Adipose tissue (tissue), 3 donors: Measurements from ENCODE around the gene HEATR1. TPM values are rescaled to one million over a fixed set of nuclear protein-coding genes. Genes with fewer than 3 reads are reported as not detected.
"Not testable (repeated sequence)": the region's sequence is repeated elsewhere in the genome, so short reads cannot be mapped to it uniquely, and the experiment has no call there.

Source experiments
- H3K27ac ChIP-seq: one replicate; pipeline ENCODE4 v1.5.1; 2013; ENCODE audit warnings: low read depth, low read length
- WGBS, 3 donors: extraction: QIAGEN DNeasy Blood & Tissue Kit; methylation state at CpG; one replicate each; pipeline ENCODE4 v1.1.7; 2013; 5-methylcytosine and 5-hydroxymethylcytosine counted together
- polyA plus RNA-seq, 3 donors: library from polyadenylated mRNA; stranded (reverse); fragments of 200-250 nt; gene quantifications; one replicate each; pipeline ENCODE4 v1.2.3, GENCODE V29; 2013
- donor health status: healthy with polysubstance abuse.
- donor health status: Bipolar disorder and iron deficiency.
- donor health status: healthy.

Gene HEATR1
- polyA plus RNA-seq, 3 donors, result 4.8 to 8.6 (median 6.0) TPM

- 0 to 3% (median 1%) methylated on average over 34 to 35 of the region's 35 CpGs for WGBS, 3 donors
These were observed 80.6 kb downstream of the HEATR1 start, which contains the start of gene LGALS8 for GRCh38 chr1:236523704-236524141. TSS of gene LGALS8 (plus strand) at chr1:236523982. CDS start at chr1:236526071, 2,089 bp downstream.

DNA sequence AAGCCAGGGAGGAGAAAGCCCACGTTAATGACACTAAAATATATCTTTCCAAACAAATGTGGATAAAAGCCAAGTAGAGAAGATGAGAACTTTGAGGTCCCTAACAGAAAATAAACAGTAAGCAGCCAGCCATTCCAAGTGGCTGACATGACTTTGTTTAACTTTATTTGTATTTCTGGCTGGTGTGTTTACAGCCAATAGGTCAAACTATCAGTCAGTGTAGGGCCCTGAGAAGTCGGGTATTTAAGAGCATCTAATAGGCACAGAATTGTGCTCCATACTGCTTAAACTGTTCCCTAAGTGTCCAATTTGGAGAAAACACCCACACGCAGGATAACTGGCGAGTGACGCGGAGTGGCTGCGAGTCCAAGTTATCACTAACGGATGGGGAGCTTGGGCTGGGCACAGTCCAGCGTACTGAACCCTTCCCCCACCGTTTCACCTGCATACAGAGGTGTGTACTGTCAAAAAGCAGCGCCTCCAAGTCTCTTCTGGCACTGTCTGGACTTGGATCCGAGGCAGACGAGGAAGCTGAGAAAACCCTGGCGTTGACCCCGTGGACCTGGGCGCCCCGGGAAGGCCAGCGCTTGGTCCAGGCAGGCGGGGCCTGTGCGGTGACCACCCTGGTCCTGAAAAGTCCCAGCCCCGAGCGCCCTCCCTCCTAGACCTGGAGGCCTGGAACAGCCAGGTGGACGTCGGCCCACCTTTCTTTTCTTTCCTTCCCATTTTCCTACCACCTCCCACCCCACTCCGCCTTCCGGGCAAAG lies 81.2 kb downstream of the HEATR1 start:
- WGBS, 3 donors, result 7 to 21% (median 19%) methylated on average over 24 to 26 of the region's 26 CpGs

More at GRCh38 chr1:236523704-236524141, 80.6 kb downstream of the HEATR1 start, which contains the start of gene LGALS8:
- peak within 1 kb of the TSS; percentile 70 for H3K27ac ChIP-seq

GRCh38 chr1:236520445-236521005 lies 83.8 kb downstream of the HEATR1 start:
- no peak overlapping the region for H3K27ac ChIP-seq
- WGBS, 3 donors, result 70 to 78% (median 76%) methylated on average over 4 of the region's 4 CpGs

More for the DNA sequence above, 81.2 kb downstream of the HEATR1 start:
- H3K27ac ChIP-seq, result no peak overlapping the region

DNA sequence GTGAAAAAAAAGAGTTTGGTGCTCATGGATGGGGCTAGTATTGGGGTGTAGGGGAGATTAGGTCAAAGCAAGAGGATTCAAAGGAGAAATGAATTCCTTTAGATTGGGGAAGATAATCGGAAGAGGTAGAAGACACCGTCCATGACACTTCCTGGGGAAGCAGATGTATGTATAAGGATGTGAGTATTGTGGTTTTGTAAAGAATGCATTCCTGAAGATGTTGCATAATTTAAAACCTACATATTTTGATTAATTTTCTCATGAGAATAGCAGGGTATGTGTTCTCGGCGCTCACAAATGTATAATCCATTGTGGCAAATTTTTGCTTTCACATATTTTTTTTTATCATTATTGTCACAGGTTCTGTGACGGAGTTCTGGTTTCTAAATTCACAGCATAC lies 86.0 kb downstream of the HEATR1 start:
- no peak overlapping the region for H3K27ac ChIP-seq
- WGBS, 3 donors, result 52 to 83% (median 57%) methylated on average over 5 of the region's 5 CpGs

DNA sequence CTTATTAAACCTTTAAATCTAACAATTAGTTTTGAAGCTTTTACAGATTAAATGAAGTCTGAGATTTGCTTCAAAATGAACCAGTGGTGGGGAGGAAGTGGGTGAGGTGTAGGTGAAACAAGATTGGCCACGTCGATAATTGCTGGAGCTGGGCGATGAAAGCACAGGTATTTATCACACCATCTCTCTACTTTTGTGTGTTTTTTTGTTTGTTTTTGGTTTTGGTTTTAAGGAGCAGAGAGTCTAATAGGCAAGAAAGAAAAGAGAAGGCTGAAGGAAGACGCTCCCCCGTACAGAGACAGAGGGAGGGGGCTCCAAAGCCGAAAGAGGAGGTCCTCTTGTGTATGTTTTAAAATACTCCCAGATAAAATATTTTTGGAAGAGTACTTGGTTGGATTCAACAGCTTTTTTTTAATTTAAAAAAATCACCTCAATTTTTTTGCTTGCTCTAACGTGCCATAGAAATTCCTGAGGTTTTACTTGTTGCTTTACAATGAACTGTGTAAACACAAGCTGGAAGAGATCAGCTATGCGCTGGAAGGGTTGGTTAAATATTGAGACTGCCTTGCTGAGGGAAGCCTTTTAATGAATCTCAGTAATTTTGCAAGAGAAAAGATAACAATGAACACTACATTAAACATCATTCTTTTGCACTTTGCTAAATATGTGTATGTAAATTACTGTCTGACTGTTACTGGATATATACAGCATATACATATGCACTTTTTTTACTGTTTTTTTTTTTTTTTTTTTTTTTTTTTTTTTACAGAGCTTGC lies 87.2 kb downstream of the HEATR1 start:
- no peak overlapping the region for H3K27ac ChIP-seq

GRCh38 chr1:236515443-236515958 lies 88.8 kb downstream of the HEATR1 start:
- H3K27ac ChIP-seq, result no peak overlapping the region
- 34 to 60% (median 60%) methylated on average over 4 of the region's 4 CpGs for WGBS, 3 donors

More for the DNA sequence above, 87.2 kb downstream of the HEATR1 start:
- 51 to 56% (median 54%) methylated on average over 8 of the region's 8 CpGs for WGBS, 3 donors

DNA sequence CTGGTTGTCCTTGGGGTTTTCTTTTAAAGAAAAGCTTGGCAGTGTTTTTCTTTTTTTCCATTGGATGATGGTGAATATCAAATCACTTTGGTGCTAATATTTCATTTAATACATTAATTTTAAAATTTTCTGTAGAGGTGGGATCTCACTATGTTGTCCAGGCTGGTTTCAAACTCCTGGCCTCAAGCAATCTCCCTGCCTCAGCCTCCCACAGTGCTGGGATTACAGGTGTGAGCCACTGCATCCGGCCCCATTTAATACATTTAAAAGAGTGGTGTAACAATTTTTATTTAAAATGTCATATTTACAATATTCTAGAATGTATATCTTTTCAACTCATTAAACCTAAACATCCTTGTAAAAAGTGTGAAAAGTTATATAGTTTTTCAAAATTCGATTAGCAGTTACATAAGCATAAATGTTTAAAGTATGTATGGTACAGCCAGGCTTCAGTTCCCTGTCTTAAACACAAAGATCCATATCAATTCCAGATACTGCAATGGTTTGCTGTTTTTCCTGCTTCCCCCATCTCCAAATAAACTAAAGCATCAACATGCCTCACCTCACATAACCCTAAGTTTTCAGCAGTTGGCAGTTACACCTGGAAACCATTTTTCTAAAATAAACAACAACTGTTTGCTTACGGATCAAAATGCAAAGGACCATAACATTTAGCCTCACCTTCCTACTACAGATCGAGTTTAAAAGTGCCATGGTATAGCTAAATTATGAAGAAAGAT lies 89.4 kb downstream of the HEATR1 start:
- H3K27ac ChIP-seq, result no peak overlapping the region
- WGBS, 3 donors, result 46 to 84% (median 83%) methylated on average over 4 of the region's 4 CpGs

DNA sequence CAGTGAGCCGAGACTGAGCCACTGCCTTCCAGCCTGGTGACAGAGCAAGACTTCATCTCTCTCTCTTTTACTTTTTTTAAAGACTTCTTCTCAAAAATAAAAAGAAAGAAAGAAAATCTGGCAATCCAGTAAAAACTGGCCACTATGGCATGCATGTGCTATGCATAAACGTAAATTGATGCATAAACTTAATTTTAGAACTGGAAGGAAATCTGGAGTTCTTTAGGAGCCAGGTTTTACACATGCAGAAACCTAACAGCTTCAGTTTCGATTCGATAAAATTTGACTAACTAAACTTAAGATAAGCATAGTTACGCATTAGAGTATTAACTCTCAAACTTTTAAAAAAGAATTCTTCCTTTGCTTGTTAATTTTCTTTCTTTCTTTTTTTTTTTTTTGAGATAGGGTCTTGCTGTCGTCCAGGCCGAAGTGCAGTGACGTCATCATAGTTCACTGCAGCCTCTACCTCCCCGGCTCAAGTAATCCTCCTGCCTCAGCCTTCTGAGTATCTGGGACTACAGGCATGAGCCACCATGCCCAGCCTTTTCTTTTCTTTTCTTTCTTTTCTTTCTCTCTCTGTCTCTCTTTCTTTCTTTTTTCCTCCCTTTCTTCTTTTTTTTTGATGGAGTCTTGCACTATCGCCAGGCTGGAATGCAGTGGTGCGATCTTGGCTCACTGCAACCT lies 92.4 kb downstream of the HEATR1 start:
- WGBS, 3 donors, result 64 to 86% (median 83%) methylated on average over 11 of the region's 11 CpGs
- H3K27ac ChIP-seq, result no peak overlapping the region

DNA sequence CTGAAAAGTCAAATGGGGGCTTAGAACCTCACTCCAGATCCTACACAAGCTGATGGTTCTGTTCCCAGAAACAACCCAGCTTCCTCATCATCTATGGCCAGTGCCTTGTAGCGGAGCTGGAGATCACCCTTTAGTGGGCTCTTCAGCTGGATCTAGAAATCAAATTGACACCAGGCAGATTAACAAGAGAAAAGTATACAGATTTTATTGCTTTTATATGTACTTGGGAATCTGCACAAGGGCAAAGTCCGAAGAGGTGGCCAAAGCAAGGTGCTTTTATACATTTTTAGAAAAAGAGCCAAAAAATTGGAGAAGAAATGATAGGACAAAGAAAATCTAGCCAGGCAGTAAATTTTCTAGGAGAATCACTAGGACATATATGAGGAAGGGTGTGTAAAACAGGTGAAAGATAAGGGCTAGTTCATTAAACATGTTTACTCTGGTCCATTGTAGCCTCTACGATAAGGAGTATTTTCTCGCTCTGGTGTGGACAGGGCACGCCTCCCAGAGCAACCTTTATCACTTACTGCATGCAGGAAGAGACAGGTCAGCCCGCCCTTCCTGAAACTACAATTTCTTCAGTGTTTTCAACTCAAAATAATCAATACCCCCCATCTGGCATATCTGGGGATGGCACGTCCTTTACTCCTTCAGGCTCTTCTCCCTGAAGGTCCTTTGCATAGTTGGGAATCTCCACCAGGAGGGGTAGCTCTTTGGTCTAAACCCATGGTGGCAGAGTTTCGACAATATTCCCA lies 94.5 kb downstream of the HEATR1 start:
- WGBS, 3 donors, result 64 to 93% (median 88%) methylated on average over 8 of the region's 8 CpGs
- no peak overlapping the region for H3K27ac ChIP-seq

- no peak overlapping the region for H3K27ac ChIP-seq
- WGBS, 3 donors, result 83 to 94% (median 90%) methylated on average over 1 of the region's 1 CpG
These were observed 95.1 kb downstream of the HEATR1 start for GRCh38 chr1:236509203-236509602.

- H3K27ac ChIP-seq, result no peak overlapping the region
- 82 to 93% (median 86%) methylated on average over 6 of the region's 6 CpGs for WGBS, 3 donors
These were observed 95.7 kb downstream of the HEATR1 start for GRCh38 chr1:236508593-236509027.

GRCh38 chr1:236507022-236507700 lies 97.2 kb downstream of the HEATR1 start:
- 67 to 81% (median 77%) methylated on average over 5 of the region's 5 CpGs for WGBS, 3 donors
- H3K27ac ChIP-seq, result no peak overlapping the region

DNA sequence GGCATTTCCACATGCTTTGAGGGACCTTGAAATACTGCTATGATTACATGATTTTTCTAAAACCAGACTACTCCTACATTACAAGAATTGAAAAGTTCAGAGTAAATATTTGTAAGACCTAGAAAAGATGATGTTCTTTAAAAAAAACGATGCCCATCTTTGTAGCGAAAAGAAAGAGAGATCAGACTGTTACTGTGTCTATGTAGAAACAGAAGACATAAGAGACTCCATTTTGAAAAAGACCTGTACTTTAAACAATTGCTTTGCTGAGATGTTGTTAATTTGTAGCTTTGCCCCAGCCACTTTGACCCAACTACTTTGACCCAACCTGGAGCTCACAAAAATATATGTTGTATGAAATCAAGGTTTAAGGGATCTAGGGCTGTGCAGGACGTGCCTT lies 100.0 kb downstream of the HEATR1 start:
- H3K27ac ChIP-seq, result not testable (repeated sequence)
- WGBS, 3 donors, result 90 to 93% (median 92%) methylated on average over 3 of the region's 3 CpGs

- WGBS, 3 donors, result 21 to 30% (median 23%) methylated on average over 15 of the region's 15 CpGs
- no peak overlapping the region for H3K27ac ChIP-seq
These were observed 101.2 kb downstream of the HEATR1 start for GRCh38 chr1:236502972-236503639.

DNA sequence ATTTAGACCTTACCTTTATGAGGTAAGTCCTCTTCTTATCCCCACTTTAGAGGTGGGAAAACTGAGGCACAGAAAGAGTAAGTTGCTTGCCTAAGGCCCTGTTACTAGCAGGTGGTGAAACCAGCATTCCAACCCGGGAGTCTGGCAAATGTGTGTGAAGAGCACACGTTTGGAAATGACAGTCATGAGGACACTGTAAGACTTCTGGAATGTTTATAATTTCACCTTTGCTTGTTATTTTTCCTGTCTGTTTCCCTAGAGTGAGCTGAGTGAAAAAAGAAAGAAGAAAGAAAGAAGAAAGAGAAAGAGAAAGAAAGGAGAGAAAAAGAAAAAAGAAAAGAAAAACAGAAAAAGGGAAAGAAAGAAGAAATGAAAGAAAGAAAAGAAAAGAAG lies 101.7 kb downstream of the HEATR1 start:
- no peak overlapping the region for H3K27ac ChIP-seq
- WGBS, 3 donors, result 25 to 41% (median 29%) methylated on average over 2 of the region's 2 CpGs

- no peak overlapping the region for H3K27ac ChIP-seq
- 90 to 91% (median 91%) methylated on average over 6 of the region's 6 CpGs for WGBS, 3 donors
These were observed 103.2 kb downstream of the HEATR1 start for GRCh38 chr1:236501093-236501492.
